PFSK-1 (cell line): ENCODE data around the gene IL1R2.

Experiments used
- POLR2AphosphoS5 ChIP-seq: IDR thresholded peaks from 2 replicates; pipeline ENCODE4 v1.6.1; 2012; ENCODE audit warnings: low read depth, mild to moderate bottlenecking, control low read depth, low read length, moderate library complexity
- SIN3A ChIP-seq: IDR thresholded peaks from 2 replicates; pipeline ENCODE4 v1.6.1; 2012; ENCODE audit warnings: mild to moderate bottlenecking, low read length, moderate library complexity, borderline replicate concordance; ENCODE audit not compliant: insufficient read depth
- TF ChIP-seq, protein P1 (sequence below), 2 experiments: IDR thresholded peaks; 2 replicates each; pipeline versions ENCODE4 v1.6.1 to v1.8.0; 2011 to 2012; ENCODE audit warnings: low read depth in 2 of 2, low read length in 2 of 2, control low read depth in 1 of 2, inconsistent platforms in 1 of 2, mild to moderate bottlenecking in 1 of 2, moderate library complexity in 1 of 2; ENCODE audit not compliant: insufficient read depth in 1 of 2

DNA sequence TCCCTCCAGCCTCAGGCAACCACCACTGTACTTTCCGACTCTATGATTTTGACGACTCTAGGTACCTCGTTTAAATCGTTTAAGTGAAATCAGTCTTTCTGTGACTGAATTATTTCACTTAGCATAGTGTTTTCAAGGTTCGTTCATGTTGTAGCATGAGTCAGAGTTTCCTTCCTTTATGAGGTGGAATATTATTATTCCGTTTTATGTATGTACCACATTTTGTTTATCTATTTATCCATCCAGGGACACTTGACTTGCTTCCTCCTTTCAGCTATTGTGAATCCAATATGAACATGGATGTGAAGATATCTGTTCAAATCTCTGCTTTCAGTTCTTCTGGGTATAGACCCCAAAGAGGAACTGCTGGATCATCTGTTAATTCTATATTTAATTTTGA is 19.1 kb downstream of the IL1R2 start:
- TF ChIP-seq POLR2AphosphoS5 (no peak), SIN3A (no peak)
- TF ChIP-seq, protein P1, sequence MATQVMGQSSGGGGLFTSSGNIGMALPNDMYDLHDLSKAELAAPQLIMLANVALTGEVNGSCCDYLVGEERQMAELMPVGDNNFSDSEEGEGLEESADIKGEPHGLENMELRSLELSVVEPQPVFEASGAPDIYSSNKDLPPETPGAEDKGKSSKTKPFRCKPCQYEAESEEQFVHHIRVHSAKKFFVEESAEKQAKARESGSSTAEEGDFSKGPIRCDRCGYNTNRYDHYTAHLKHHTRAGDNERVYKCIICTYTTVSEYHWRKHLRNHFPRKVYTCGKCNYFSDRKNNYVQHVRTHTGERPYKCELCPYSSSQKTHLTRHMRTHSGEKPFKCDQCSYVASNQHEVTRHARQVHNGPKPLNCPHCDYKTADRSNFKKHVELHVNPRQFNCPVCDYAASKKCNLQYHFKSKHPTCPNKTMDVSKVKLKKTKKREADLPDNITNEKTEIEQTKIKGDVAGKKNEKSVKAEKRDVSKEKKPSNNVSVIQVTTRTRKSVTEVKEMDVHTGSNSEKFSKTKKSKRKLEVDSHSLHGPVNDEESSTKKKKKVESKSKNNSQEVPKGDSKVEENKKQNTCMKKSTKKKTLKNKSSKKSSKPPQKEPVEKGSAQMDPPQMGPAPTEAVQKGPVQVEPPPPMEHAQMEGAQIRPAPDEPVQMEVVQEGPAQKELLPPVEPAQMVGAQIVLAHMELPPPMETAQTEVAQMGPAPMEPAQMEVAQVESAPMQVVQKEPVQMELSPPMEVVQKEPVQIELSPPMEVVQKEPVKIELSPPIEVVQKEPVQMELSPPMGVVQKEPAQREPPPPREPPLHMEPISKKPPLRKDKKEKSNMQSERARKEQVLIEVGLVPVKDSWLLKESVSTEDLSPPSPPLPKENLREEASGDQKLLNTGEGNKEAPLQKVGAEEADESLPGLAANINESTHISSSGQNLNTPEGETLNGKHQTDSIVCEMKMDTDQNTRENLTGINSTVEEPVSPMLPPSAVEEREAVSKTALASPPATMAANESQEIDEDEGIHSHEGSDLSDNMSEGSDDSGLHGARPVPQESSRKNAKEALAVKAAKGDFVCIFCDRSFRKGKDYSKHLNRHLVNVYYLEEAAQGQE (IDR thresholded peaks at IDR 0.05; ENCODE audit: insufficient read depth in 1 of 2, low read depth in 2 of 2, low read length in 2 of 2), result no peak
